ENCODE measurements around the gene OPCML.

The OPCML gene

DNA sequence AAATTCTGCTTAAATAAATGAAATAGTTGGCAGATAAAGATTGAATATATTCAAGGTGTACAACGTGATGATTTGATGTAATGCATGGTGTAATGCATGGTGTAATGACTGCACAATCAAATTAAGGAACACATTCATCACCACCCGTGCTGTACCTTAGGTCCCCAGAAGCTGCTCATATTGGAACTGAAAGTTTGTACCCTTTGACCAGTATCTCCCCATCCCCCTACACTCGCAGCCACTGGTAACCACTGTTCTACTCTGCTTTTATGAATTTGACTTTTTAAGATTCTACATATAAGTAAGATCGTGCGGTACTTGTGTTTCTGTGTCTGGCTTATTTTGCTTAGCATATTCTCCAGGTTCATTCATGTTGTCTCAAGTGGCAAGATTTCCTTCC, 445.8 kb downstream of the OPCML start:
- FAIRE-seq (no peak), DNase-seq (ENCODE audit: insufficient read length, low spot score) (no peak)

- FAIRE-seq (no peak), DNase-seq (ENCODE audit: insufficient read length, low spot score) (peak; percentile 81)
Observed at GRCh38 chr11:133082841-133083488, 449.3 kb downstream of the OPCML start.

- DNase-seq (ENCODE audit: insufficient read length, low spot score) (no peak), FAIRE-seq (no peak)
Observed at GRCh38 chr11:133082453-133082781, 449.9 kb downstream of the OPCML start.

DNA sequence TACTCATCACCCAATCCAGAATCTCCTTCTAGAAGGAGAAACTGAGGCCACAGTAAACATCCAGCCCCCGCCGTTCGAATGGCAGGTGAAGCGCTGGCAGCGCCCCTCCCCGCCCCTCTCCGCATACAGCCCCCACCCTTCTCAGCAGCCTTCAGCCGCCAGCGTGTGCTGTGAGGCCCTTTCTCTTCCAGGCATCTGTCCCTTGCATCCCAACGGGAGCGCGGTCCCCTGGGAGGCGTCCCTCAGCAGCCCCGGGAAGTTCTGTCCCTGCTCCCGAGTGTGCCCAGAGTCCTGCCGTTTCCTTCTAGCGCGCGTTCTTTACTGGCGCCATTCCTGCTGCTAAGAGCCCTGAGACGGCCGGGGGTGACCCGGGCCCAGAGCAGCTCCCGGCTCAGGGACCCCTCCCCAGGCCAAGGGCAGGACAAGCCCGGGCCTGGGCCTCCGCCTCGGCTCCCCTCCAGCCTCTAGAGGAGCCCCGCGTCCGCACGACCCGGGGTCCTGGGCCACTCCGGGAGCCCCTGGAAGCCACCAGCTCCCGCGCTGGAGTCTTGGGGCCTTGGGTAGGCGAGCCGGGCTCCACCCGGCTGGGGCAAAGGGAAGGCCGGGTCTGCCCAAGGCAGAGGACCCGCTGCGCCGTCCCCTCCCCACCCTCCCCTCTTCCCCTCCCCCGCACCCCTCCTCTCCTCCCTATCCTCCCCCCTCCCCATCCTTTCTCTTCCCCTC, 450.4 kb downstream of the OPCML start:
- no peak for DNase-seq (ENCODE audit: insufficient read length, low spot score)
- FAIRE-seq, result no peak

DNA sequence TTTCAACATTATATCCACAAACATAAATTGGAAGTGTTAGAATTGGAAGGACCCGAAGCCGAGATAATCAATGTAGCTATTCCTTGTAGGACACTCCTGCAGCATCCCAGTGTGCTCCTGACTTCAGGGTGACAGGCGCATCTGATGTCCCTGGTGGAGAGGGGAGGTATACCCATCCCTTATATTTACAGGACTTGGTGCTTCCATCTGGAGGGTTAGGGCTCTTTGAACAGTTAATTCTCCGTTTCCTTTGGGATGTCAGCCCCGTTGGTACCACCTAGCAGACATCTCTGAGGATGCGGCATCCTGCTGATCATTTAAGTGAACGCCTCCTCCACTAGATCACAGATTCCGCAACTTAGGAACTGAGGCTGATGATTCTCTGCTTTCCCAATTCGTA, 451.3 kb downstream of the OPCML start:
- DNase-seq (ENCODE audit: insufficient read length, low spot score), result no peak
- FAIRE-seq, result no peak

GRCh38 chr11:133078591-133079404, 453.5 kb downstream of the OPCML start:
- DNase-seq (ENCODE audit: insufficient read length, low spot score) (peak; percentile 24), FAIRE-seq (no peak)

DNA sequence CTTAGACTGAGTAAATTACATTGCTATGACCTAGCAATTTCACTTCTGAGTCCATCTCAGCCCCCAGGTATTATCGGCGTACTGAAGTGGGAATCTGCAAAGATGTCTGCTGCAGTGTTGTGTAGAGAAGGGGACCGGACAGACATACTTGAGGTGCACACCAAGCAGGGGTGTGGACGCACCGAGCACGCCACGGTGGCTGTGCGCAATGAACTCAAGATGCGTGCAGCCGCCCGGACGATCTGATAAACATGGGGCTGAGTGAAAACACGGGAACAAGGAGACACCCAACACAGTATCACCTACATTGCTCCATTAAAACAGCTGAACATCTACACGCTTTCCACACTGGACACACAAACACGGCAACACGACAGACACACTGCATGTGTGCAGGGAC, 454.3 kb downstream of the OPCML start:
- DNase-seq (ENCODE audit: insufficient read length, low spot score) (no peak), FAIRE-seq (no peak)

- FAIRE-seq, result no peak
Observed at GRCh38 chr11:133075351-133075750, 456.9 kb downstream of the OPCML start.

GRCh38 chr11:133072858-133073582, 459.3 kb downstream of the OPCML start:
- DNase-seq (ENCODE audit: insufficient read length, low spot score) (no peak), FAIRE-seq (no peak)

More at GRCh38 chr11:133075351-133075750, 456.9 kb downstream of the OPCML start:
- no peak for DNase-seq (ENCODE audit: insufficient read length, low spot score)

DNA sequence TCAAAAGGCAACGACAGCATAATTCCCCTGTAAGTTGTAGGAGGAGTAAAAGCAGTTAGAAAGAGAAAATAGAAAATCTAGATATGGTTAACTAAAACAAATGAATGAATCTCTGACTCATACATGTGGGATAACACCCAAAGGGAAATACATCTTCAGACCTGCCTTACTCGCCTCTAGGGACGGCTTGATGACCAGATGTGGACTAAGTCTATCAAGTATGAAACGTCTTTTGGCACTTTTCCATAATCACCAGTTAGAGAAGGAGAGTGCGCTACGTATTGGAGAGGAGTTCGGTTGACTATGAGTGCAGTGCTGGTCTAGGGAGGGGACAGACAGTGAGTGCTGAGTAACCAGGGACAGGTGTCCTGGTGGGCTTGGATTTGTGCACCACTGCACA, 459.9 kb downstream of the OPCML start:
- no peak for FAIRE-seq

DNA sequence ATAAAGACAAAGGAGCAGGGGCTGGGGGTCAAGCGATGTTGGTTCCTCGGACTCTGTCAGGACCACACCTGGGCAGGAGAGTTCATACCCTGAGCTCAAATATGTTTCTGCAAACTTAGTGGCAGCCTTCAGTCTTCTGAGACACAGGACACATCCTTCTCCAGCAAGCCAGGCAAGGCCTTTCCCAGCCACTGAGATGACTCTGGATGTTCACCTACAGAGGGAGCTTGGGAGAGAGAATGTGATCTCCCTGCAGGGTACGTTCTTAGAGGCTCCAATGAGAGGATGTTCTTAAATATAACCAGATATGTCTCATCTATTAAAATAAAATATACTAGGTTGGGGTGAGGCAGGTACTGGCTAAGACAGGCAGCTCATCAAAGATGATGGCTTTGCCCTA, 461.5 kb downstream of the OPCML start:
- FAIRE-seq, result no peak

More for the DNA sequence above, 459.9 kb downstream of the OPCML start:
- no peak for DNase-seq (ENCODE audit: insufficient read length, low spot score)

DNA sequence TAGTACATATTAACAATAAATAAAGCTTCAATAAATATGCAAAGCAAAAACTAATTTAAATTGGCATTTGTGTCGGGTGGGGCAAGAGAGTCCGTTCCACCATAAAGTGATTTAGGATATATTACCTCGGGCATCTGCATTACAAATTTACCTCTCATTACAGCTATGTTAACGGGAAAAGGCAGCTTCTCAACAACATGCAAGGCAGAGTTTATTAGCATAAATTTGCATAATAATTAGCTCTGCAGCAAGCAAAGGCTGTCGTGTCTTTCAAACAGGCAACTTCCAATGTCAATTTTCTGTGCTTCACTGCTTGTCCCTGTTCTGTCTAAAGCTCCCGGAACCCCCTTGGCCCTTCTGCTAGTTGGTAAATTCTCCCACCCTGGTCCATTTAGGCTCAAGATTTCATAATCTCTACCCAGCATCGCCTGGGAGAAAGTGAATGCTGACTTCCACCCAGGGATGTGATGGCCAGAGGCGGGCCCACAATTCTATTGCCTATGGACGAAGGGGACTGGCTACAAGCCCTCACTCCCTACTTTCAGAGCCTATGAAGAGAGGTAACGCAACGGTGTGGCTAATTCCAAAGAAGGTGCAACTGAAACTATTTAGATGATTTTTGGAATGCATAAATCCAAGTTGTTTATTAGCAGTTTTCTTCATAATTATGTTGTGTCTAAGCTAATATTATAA, 462.1 kb downstream of the OPCML start:
- FAIRE-seq (no peak), DNase-seq (ENCODE audit: insufficient read length, low spot score) (no peak)

More for the DNA sequence above, 461.5 kb downstream of the OPCML start:
- no peak for DNase-seq (ENCODE audit: insufficient read length, low spot score)

- no peak for DNase-seq (ENCODE audit: insufficient read length, low spot score)
- no peak for FAIRE-seq
Observed at GRCh38 chr11:133065847-133066485, 466.3 kb downstream of the OPCML start.

GRCh38 chr11:133064961-133065360, 467.3 kb downstream of the OPCML start:
- FAIRE-seq (no peak), DNase-seq (ENCODE audit: insufficient read length, low spot score) (no peak)

GRCh38 chr11:133064152-133064877, 468.0 kb downstream of the OPCML start:
- FAIRE-seq, result no peak
- no peak for DNase-seq (ENCODE audit: insufficient read length, low spot score)

DNA sequence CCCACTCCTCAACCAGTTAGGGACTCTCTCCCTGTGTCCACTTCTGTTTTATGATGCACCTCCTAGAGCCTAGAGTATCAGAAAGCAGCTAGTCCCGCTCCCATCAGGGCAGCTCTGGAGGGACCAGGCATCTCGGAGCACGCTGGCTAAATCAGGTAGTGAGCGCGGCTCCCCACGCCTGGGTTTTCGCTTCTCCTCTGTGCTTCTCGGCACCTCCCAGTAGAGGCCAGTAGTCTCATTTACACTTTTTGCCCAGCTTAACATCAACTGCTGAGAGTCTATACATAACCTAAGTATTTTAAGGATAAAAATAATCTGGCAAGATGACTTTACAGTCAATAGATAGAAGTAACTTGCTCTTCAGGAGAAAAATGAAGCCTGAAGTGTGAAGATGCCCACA, 473.8 kb downstream of the OPCML start:
- DNase-seq (ENCODE audit: insufficient read length, low spot score), result no peak
- FAIRE-seq, result no peak

GRCh38 chr11:133053124-133053776, 479.1 kb downstream of the OPCML start:
- DNase-seq (ENCODE audit: insufficient read length, low spot score), result no peak
- no peak for FAIRE-seq

- no peak for FAIRE-seq
- no peak for DNase-seq (ENCODE audit: insufficient read length, low spot score)
Observed at GRCh38 chr11:133052537-133052936, 479.8 kb downstream of the OPCML start.

Measured in GM19239 (cell line).